OCI-LY7 (cell line): ENCODE measurements around the gene PCBP3.

Experiments used
- EZH2phosphoT487 ChIP-seq: fragments of 200-600 bp; sonication (generic); IDR thresholded peaks from 2 replicates; pipeline ENCODE4 v1.6.1; 2018; ENCODE audit warnings: low read depth, borderline replicate concordance, mild to moderate bottlenecking, mixed run types, antibody characterized with exemption, low read length, moderate library complexity, mixed read lengths
- TF ChIP-seq, protein P1 (sequence below): fragments of 200-600 bp; sonication (generic); conservative IDR thresholded peaks from 2 replicates; pipeline ENCODE4 v1.5.1; 2014; ENCODE audit warnings: mild to moderate bottlenecking, antibody characterized with exemption, low read length, moderate library complexity, mixed read lengths

DNA sequence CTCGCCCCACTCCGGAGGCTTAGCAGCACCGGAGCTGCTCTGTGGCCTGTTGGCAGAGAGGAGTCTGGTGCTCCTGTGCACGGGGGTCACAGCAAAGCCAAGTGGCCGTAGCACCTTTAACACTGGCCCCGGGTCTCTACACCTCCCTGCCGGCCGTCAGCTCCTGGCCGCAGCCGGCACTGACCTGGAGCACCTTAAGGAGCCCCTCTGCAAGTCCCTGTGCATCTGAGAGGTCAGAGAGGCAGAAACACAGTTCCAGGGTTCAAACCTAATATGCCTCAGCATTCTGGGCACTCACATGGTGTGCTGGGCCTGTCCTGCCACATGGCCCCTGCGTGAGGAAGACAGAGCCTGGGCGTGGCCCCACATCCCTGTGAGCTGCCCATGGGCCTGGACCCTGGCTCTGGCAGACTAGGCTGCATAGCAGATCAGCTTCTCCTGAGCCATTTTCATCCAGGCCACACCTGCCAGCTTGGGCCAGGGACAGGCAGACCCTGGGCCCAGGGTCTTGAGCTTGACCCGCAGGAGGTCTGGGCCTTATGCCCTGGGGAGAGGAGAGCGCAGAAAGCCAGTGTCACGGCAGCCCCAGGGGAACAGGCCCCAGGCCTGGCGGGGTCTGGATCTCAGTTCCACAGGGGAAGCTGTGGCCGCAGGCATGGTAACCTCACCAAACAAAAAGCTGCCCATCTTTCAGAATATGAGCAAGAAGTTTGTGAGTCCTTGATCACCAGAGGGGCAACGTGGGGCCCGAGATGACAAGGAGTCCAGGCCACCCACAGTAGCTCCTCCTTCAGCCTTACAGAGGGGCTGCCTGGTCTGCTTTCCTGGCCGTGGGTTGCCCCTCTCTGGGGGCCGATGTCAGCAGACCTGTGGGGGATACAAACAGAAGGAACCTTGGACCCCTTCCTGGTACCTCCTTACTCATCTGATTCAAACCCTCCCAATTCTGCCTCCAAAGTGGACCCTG, 192.1 kb downstream of the PCBP3 start:
- TF ChIP-seq, protein P1, sequence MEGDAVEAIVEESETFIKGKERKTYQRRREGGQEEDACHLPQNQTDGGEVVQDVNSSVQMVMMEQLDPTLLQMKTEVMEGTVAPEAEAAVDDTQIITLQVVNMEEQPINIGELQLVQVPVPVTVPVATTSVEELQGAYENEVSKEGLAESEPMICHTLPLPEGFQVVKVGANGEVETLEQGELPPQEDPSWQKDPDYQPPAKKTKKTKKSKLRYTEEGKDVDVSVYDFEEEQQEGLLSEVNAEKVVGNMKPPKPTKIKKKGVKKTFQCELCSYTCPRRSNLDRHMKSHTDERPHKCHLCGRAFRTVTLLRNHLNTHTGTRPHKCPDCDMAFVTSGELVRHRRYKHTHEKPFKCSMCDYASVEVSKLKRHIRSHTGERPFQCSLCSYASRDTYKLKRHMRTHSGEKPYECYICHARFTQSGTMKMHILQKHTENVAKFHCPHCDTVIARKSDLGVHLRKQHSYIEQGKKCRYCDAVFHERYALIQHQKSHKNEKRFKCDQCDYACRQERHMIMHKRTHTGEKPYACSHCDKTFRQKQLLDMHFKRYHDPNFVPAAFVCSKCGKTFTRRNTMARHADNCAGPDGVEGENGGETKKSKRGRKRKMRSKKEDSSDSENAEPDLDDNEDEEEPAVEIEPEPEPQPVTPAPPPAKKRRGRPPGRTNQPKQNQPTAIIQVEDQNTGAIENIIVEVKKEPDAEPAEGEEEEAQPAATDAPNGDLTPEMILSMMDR, result no peak
- no peak for TF ChIP-seq EZH2phosphoT487
